HFFc6 (cell line): ENCODE results near the gene GCC1. TPM values are rescaled to one million over a fixed set of nuclear protein-coding genes. Genes with fewer than 3 reads are reported as not detected.
A peak's percentile ranks its signal among the peaks of the same experiment; 100 is the strongest.

Source experiments
- DNase-seq: peaks from one replicate; pipeline ENCODE4 v3.0.0-alpha.2; 2018
- H3K27ac Mint-ChIP-seq: 2 replicates; pipeline ENCODE4 v1.8.0; 2020; ENCODE audit warnings: mild to moderate bottlenecking, mixed read lengths
- H3K27me3 Mint-ChIP-seq: 2 replicates; pipeline ENCODE4 v1.8.0; 2021; ENCODE audit warnings: mild to moderate bottlenecking, moderate library complexity, mixed read lengths; ENCODE audit not compliant: insufficient read depth
- H3K36me3 Mint-ChIP-seq: 2 replicates; pipeline ENCODE4 v1.8.0; 2021; ENCODE audit warnings: low read depth, mixed read lengths
- H3K4me1 Mint-ChIP-seq: 2 replicates; pipeline ENCODE4 v1.8.0; 2020; ENCODE audit warnings: low read depth, mixed read lengths
- H3K4me3 Mint-ChIP-seq: 2 replicates; pipeline ENCODE4 v1.8.0; 2020; ENCODE audit warnings: mild to moderate bottlenecking, moderate library complexity, mixed read lengths
- H3K9me3 Mint-ChIP-seq: 2 replicates; pipeline ENCODE4 v1.8.0; 2020; ENCODE audit warnings: mild to moderate bottlenecking, mixed read lengths
- total RNA-seq, 6 experiments: library from RNA; stranded (reverse); fragmentation: NEBNext Ultra II Directional; extraction: Animal tissue kit (Norgen Biotek cat#: 25700); gene quantifications; 2 replicates in 1 of 6; 3 replicates in 5 of 6; pipeline ENCODE4 v1.2.3, GENCODE V29; 2021
- TF ChIP-seq, protein P1 (sequence below): fragments of 200-600 bp; sonication (generic); IDR thresholded peaks from 2 replicates; pipeline ENCODE4 v1.5.0; 2021; ENCODE audit warnings: antibody characterized with exemption, mild to moderate bottlenecking

The GCC1 gene
- total RNA-seq, 6 experiments from 2014 or later: 14.8 to 17.1 (median 16.1) TPM

DNA sequence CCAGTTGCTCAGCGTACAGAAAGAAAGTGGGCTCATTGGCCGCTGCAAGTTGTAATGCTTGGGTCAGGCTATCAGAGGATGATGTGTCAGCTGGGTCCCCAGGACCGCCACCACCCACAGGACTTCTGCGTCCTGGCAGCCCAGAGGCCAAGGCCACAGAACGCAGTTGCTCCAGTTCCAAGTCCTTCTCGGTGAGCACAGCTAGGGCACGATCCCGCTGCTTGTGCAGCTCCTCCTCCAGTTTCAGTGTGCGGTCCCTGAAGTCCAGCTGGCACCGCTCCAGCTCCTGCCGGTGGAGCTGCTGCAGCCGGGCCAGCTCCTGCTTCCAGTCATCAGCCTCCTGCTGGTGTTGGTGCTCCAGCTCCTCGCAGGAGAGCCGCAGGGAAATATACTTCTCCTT is 3.0 kb downstream of the GCC1 start:
- Mint-ChIP-seq H3K27ac (no peak overlapping the region), H3K36me3 (peaks cover 14% of the 10 kb centered on the region; the same call in 1 of the 2 replicates), H3K9me3 (no peaks in the 10 kb centered on the region), H3K27me3 (peaks cover 3% of the 10 kb centered on the region; the same call in 1 of the 2 replicates), H3K4me1 (peaks cover 76% of the 10 kb centered on the region), H3K4me3 (no peak overlapping the region)
- no peak for DNase-seq
- TF ChIP-seq, protein P1, sequence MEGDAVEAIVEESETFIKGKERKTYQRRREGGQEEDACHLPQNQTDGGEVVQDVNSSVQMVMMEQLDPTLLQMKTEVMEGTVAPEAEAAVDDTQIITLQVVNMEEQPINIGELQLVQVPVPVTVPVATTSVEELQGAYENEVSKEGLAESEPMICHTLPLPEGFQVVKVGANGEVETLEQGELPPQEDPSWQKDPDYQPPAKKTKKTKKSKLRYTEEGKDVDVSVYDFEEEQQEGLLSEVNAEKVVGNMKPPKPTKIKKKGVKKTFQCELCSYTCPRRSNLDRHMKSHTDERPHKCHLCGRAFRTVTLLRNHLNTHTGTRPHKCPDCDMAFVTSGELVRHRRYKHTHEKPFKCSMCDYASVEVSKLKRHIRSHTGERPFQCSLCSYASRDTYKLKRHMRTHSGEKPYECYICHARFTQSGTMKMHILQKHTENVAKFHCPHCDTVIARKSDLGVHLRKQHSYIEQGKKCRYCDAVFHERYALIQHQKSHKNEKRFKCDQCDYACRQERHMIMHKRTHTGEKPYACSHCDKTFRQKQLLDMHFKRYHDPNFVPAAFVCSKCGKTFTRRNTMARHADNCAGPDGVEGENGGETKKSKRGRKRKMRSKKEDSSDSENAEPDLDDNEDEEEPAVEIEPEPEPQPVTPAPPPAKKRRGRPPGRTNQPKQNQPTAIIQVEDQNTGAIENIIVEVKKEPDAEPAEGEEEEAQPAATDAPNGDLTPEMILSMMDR: no peak

DNA sequence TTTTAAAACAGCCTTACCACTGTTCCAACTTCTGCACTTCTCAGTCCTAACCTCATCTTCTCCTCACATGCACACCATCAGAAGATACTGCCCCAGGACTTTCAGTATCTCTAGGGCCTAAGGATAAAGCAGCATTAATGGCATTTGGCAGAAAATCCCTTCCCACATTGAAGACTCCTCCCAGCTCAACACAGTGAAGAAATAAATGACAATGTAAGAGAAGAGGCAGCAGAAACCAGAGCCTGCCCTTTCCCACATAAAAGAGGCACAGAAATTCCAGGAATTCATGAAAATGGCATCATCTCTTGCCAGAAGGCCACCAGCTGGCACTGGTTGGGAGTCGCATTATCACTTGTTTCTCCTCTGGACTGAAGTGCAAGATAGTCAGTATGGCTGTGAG is 3.7 kb downstream of the GCC1 start:
- H3K27me3 Mint-ChIP-seq: peaks cover 3% of the 10 kb centered on the region; the same call in 1 of the 2 replicates
- H3K27ac Mint-ChIP-seq: no peak overlapping the region
- peaks cover 14% of the 10 kb centered on the region; the same call in 1 of the 2 replicates for H3K36me3 Mint-ChIP-seq
- DNase-seq: peak; percentile 35
- H3K4me3 Mint-ChIP-seq: no peak overlapping the region; the same call in 1 of the 2 replicates
- TF ChIP-seq, protein P1: no peak
- H3K4me1 Mint-ChIP-seq: peaks cover 73% of the 10 kb centered on the region
- H3K9me3 Mint-ChIP-seq: no peaks in the 10 kb centered on the region

DNA sequence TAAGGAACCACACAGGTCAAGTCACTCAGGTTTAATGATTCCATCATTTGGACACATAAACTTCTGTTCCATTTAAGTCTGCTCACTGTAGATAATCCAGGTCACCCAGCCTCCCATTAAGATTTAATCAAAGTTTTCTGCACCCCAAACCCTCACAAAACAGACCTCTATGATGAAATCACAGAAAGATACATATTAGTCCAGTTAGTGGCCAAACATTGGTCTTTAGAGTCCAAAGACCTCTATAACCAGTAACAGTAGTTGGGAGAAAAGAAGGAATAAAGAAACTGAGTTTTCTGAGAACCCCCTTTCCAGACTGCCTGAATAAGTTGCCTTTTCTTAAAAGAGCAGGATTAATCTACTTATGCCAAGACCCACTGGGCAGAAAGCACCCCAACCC is 4.8 kb downstream of the GCC1 start:
- no peak overlapping the region for H3K4me3 Mint-ChIP-seq
- no peaks in the 10 kb centered on the region for H3K27me3 Mint-ChIP-seq
- H3K27ac Mint-ChIP-seq: no peak overlapping the region
- peaks cover 14% of the 10 kb centered on the region for H3K36me3 Mint-ChIP-seq
- DNase-seq: no peak
- H3K9me3 Mint-ChIP-seq: no peaks in the 10 kb centered on the region
- H3K4me1 Mint-ChIP-seq: peaks cover 63% of the 10 kb centered on the region
- TF ChIP-seq, protein P1: no peak

DNA sequence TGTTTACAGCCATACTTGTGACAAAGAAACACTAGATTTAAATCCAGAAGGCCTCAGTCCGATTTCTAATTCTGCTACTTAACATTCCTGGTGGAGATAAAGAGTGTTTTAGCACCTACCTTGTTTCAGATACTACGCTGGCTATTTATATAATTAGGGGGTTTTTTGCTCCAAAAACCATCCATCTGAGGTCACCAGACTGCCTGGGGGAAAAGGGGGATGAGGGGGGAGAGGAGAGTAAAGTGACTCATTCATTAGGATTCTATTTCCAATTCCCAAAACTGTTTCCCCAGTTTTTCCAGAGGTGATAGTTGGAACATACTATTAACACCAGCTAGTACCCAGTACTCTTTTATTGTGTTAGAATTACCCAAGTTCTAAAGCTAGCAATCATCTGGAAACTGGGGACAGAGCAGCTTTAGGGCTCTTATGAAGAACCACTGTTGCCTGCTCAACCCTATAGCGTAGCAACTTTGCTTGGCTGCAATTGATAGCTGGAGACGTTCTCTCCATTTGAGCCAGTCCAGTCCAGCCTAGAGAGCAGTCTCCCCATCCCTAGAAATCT is 6.6 kb downstream of the GCC1 start:
- DNase-seq: no peak
- Mint-ChIP-seq H3K27me3 (no peaks in the 10 kb centered on the region; the same call in none of the 2 replicates), H3K4me1 (peaks cover 50% of the 10 kb centered on the region), H3K36me3 (peaks cover 16% of the 10 kb centered on the region), H3K9me3 (no peaks in the 10 kb centered on the region), H3K27ac (peak overlapping the region; percentile 10; the same call in 1 of the 2 replicates), H3K4me3 (no peak overlapping the region)
- TF ChIP-seq, protein P1: no peak

DNA sequence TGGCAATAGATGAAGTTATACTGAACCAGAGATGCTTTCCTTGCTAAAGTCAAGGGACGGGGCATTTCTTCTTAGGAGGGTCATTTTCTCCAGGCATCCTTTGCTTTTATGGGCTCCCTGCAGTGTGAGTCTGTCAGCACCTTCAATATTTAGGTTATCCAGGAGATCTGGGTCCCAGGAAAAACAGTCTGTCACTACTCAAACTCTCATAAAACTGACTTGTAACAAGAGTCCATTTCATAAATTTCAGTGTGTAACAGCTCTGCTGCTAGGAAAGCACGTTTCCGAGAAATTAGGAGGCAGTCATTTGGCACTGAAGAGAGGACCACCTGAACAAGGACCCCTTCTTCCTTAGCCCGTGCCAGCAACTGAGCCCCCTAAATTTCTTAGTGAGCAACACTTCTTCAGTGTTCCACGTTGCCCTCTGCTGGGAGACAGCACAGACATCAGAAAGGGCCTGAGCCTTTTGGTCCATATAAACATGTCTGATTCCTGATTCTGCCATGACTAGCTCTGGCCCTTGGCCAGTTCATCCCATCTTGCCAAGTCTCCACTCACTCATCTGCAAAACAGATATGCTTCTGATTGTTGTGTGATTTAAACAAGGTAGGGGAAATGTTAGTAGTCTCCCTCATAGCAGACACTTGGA is 7.2 kb downstream of the GCC1 start:
- TF ChIP-seq, protein P1: peak; percentile 60
- peak; percentile 28 for DNase-seq
- Mint-ChIP-seq H3K4me3 (no peak overlapping the region), H3K27ac (peak overlapping the region; percentile 10; the same call in 1 of the 2 replicates), H3K27me3 (no peaks in the 10 kb centered on the region; the same call in none of the 2 replicates), H3K4me1 (peaks cover 44% of the 10 kb centered on the region), H3K9me3 (no peaks in the 10 kb centered on the region), H3K36me3 (peaks cover 16% of the 10 kb centered on the region)
